CD14-positive monocyte (primary cell): ENCODE results near the gene CACNB2. TPM values are rescaled to one million over a fixed set of nuclear protein-coding genes. Genes with fewer than 3 reads are reported as not detected.

Experiments
- DNase-seq, 3 donors: peaks; one replicate each; pipeline ENCODE4 v3.0.0-alpha.2; 2011 to 2022
- H2AFZ ChIP-seq: 2 replicates; pipeline ENCODE4 v1.6.0; 2012; ENCODE audit warnings: mild to moderate bottlenecking, low read depth, low read length, inconsistent platforms; ENCODE audit not compliant: insufficient read depth, poor library complexity, severe bottlenecking
- H3K27ac ChIP-seq, 2 donors: 1 replicate in 1 of 2; 2 replicates in 1 of 2; pipeline ENCODE4 v1.5.1; 2012 to 2013; ENCODE audit warnings: low read length in 2 of 2, control low read depth in 1 of 2, inconsistent platforms in 1 of 2, low read depth in 1 of 2, mild to moderate bottlenecking in 1 of 2
- H3K27me3 ChIP-seq, 2 donors: one replicate each; pipeline versions ENCODE4 v1.6.0 to v1.6.1; 2011 to 2013; ENCODE audit warnings: low read length in 2 of 2; ENCODE audit not compliant: control insufficient read depth in 2 of 2, insufficient read depth in 2 of 2
- H3K36me3 ChIP-seq, 2 donors: replicated peaks in 1 of 2; 1 replicate in 1 of 2; 2 replicates in 1 of 2; pipeline versions ENCODE4 v1.5.1 to v1.6.1; 2012 to 2013; ENCODE audit warnings: low read length in 2 of 2, control low read depth in 1 of 2, inconsistent platforms in 1 of 2, mild to moderate bottlenecking in 1 of 2; ENCODE audit not compliant: insufficient read depth in 2 of 2, control insufficient read depth in 1 of 2
- H3K4me1 ChIP-seq, 2 donors: 1 replicate in 1 of 2; 2 replicates in 1 of 2; pipeline versions ENCODE4 v1.5.1 to v1.6.1; 2012 to 2013; ENCODE audit warnings: low read length in 2 of 2, control low read depth in 1 of 2, inconsistent platforms in 1 of 2, mild to moderate bottlenecking in 1 of 2, moderate library complexity in 1 of 2; ENCODE audit not compliant: insufficient read depth in 2 of 2, control insufficient read depth in 1 of 2
- H3K4me2 ChIP-seq: replicated peaks from 2 replicates; pipeline ENCODE3; 2012; ENCODE audit warnings: low read length, moderate library complexity, mild to moderate bottlenecking; ENCODE audit not compliant: poor library complexity, severe bottlenecking; ENCODE audit errors: extremely low read depth
- H3K4me3 ChIP-seq, 3 experiments: fragments of 200-600 bp in 1 of 3; sonication (generic) in 1 of 3; replicated peaks in 1 of 3; 1 replicate in 2 of 3; 2 replicates in 1 of 3; pipeline ENCODE4 v1.5.1; 2011 to 2013; ENCODE audit warnings: low read length in 3 of 3, mild to moderate bottlenecking in 3 of 3, control low read depth in 2 of 3, low read depth in 2 of 3, inconsistent platforms in 1 of 3, moderate library complexity in 1 of 3
- H3K79me2 ChIP-seq: 2 replicates; pipeline ENCODE4 v1.6.0; 2012; ENCODE audit warnings: mild to moderate bottlenecking, control low read depth, inconsistent platforms, low read length, moderate library complexity; ENCODE audit not compliant: insufficient read depth
- H3K9ac ChIP-seq: 2 replicates; pipeline ENCODE4 v1.6.0; 2017; ENCODE audit warnings: low read length, mild to moderate bottlenecking; ENCODE audit not compliant: insufficient read depth, poor library complexity, severe bottlenecking
- H3K9me3 ChIP-seq, 2 donors: replicated peaks in 1 of 2; 1 replicate in 1 of 2; 2 replicates in 1 of 2; pipeline versions ENCODE4 v1.5.1 to v1.6.1; 2012 to 2013; ENCODE audit warnings: low read length in 2 of 2, control low read depth in 1 of 2; ENCODE audit not compliant: control insufficient read depth in 1 of 2, insufficient read depth in 1 of 2
- H4K20me1 ChIP-seq: 2 replicates; pipeline ENCODE4 v1.6.0; 2012; ENCODE audit warnings: mild to moderate bottlenecking, low read length, control low read depth, moderate library complexity; ENCODE audit not compliant: insufficient read depth
- H3K27ac Mint-ChIP-seq, 7 donors: one replicate each; pipeline ENCODE4 v1.8.0; 2020; ENCODE audit warnings: mild to moderate bottlenecking in 7 of 7, mixed read lengths in 7 of 7, moderate library complexity in 6 of 7, inconsistent platforms in 2 of 7
- H3K27me3 Mint-ChIP-seq, 3 donors: one replicate each; pipeline ENCODE4 v1.8.0; 2021 to 2022; ENCODE audit warnings: low read depth in 3 of 3, mild to moderate bottlenecking in 3 of 3, mixed read lengths in 3 of 3, moderate library complexity in 3 of 3, inconsistent platforms in 1 of 3
- H3K36me3 Mint-ChIP-seq, 2 donors: one replicate each; pipeline ENCODE4 v1.8.0; 2020; ENCODE audit warnings: mixed read lengths in 2 of 2, inconsistent platforms in 1 of 2, mild to moderate bottlenecking in 1 of 2
- H3K4me1 Mint-ChIP-seq: one replicate; pipeline ENCODE4 v1.8.0; 2020; ENCODE audit warnings: mild to moderate bottlenecking, mixed read lengths
- H3K4me3 Mint-ChIP-seq, 2 donors: one replicate each; pipeline ENCODE4 v1.8.0; 2020; ENCODE audit warnings: mild to moderate bottlenecking in 2 of 2, mixed read lengths in 2 of 2, moderate library complexity in 1 of 2
- H3K9me3 Mint-ChIP-seq, 7 donors: one replicate each; pipeline ENCODE4 v1.8.0; 2020 to 2022; ENCODE audit warnings: mixed read lengths in 7 of 7, mild to moderate bottlenecking in 6 of 7, moderate library complexity in 6 of 7, inconsistent platforms in 2 of 7
- CTCF ChIP-seq: fragments of 200-600 bp; IDR thresholded peaks from one replicate; pipeline ENCODE4 v1.8.0; 2022; ENCODE audit warnings: antibody characterized with exemption, mild to moderate bottlenecking
- WGBS: methylation state at CpG from one replicate; pipeline ENCODE4 v1.1.5; 2013; ENCODE audit warnings: missing lambda C conversion rate; ENCODE audit not compliant: insufficient coverage; 5-methylcytosine and 5-hydroxymethylcytosine counted together
- intact Hi-C, 2 donors: fragments of 100-400 bp; cut with micrococcal nuclease; formaldehyde crosslinking; loops; one replicate each; pipeline versions ENCODE4 v1.15.0 to v1.15.1; 2023
- polyA plus RNA-seq, 3 donors: library from polyadenylated mRNA; depleted of rRNA in 1 of 3; unstranded in 2 of 3; stranded (reverse) in 1 of 3; fragments of 300-500 nt in 2 of 3; fragments of >200 nt in 1 of 3; fragmentation: Illumina TruSeq in 2 of 3; gene quantifications; 1 replicate in 2 of 3; 2 replicates in 1 of 3; pipeline ENCODE4 v1.2.3, GENCODE V29; 2012 to 2021

The CACNB2 gene
- polyA plus RNA-seq, 3 donors: 0.05 TPM; not detected in 2

- peak overlapping the region in 1 of 7 donors; percentile 23 for H3K27ac Mint-ChIP-seq
- intact Hi-C loops: no loop called here
- H3K36me3 Mint-ChIP-seq: no peaks in the 10 kb centered on the region
- Histone ChIP-seq H3K4me1 (no peaks in the 10 kb centered on the region), H3K36me3 (no peaks in the 10 kb centered on the region), H3K27ac (no peak overlapping the region), H3K27me3 (no peaks in the 10 kb centered on the region), H3K9me3 (no peaks in the 10 kb centered on the region), H3K79me2 (no peaks in the 10 kb centered on the region), H3K4me3 (no peak overlapping the region), H4K20me1 (no peaks in the 10 kb centered on the region), H3K4me2 (no peak overlapping the region), H2AFZ (no peak overlapping the region), H3K9ac (no peak overlapping the region)
- no peak for TF ChIP-seq CTCF
- no peak for DNase-seq
- 100% methylated on average over 1 of the region's 4 CpGs for WGBS
- H3K4me1 Mint-ChIP-seq: no peaks in the 10 kb centered on the region
- peaks cover 0 to 4% (median 0%) of the 10 kb centered on the region in 7 donors for H3K9me3 Mint-ChIP-seq
- peaks cover 0 to 2% (median 1%) of the 10 kb centered on the region in 3 donors for H3K27me3 Mint-ChIP-seq
- no peak overlapping the region for H3K4me3 Mint-ChIP-seq
These were observed 358.8 kb downstream of the CACNB2 start for GRCh38 chr10:18498998-18499397.

- no peaks in the 10 kb centered on the region for H4K20me1 ChIP-seq
- no peaks in the 10 kb centered on the region for H3K9me3 ChIP-seq
- Mint-ChIP-seq H3K9me3 (peaks cover 0 to 4% (median 0%) of the 10 kb centered on the region in 7 donors), H3K4me3 (no peak overlapping the region), H3K27me3 (peaks cover 0 to 2% (median 1%) of the 10 kb centered on the region in 3 donors), H3K36me3 (no peaks in the 10 kb centered on the region), H3K27ac (no peak overlapping the region), H3K4me1 (no peaks in the 10 kb centered on the region)
- H3K79me2 ChIP-seq: no peaks in the 10 kb centered on the region
- no peak overlapping the region for H3K4me2 ChIP-seq
- H3K4me3 ChIP-seq: no peak overlapping the region
- no peak overlapping the region for H3K9ac ChIP-seq
- H3K27ac ChIP-seq: no peak overlapping the region
- H3K36me3 ChIP-seq: no peaks in the 10 kb centered on the region
- intact Hi-C loops: no loop called here
- no peak overlapping the region for H2AFZ ChIP-seq
- WGBS: 89% methylated on average over 4 of the region's 7 CpGs
- DNase-seq: no peak
- H3K27me3 ChIP-seq: no peaks in the 10 kb centered on the region
- H3K4me1 ChIP-seq: no peaks in the 10 kb centered on the region
- TF ChIP-seq CTCF: no peak
These were observed 360.4 kb downstream of the CACNB2 start for GRCh38 chr10:18500576-18500975.
